ENCODE data around the gene HSP90AB1. TPM values are rescaled to one million over a fixed set of nuclear protein-coding genes. Genes with fewer than 3 reads are reported as not detected.

HSP90AB1 gene
- total and polyA plus RNA-seq, 9 of the 15 experiments (the other 6 are each of a cell fraction or from before 2014, with no cell fraction given) = 1,780 to 3,358 (median 2,262) TPM

GRCh38 chr6:44265007-44265721 lies 18.3 kb downstream of the HSP90AB1 start, which contains the start of gene NFKBIE (continued):
- peak; percentile 21; the same call in 1 of the 2 replicates for TF ChIP-seq RREB1 (CRISPR knock-in tag; IDR thresholded peaks at IDR 0.05)
- TF ChIP-seq ZBTB9 (CRISPR knock-in tag; IDR thresholded peaks at IDR 0.05) = peak; percentile 49; the same call in 1 of the 2 replicates
- 0 out of 2 replicates have a peak, but pooled peaks have one; percentile 41 for TF ChIP-seq BCOR (IDR thresholded peaks at IDR 0.05)
- no peak for TF ChIP-seq OTX1 (CRISPR knock-in tag; IDR thresholded peaks at IDR 0.05)
- peak in 2 of 3 experiments; percentile 31 to 36 for TF ChIP-seq YY1 (IDR thresholded peaks at IDR 0.05; ENCODE audit: borderline replicate concordance in 1 of 3, control insufficient read depth in 1 of 3, extremely low read depth in 1 of 3, insufficient read depth in 3 of 3, insufficient read length in 1 of 3, insufficient replicate concordance in 2 of 3, low read depth in 1 of 3, low read length in 2 of 3)
- TF ChIP-seq CCNT2 (IDR thresholded peaks at IDR 0.05; ENCODE audit: borderline replicate concordance, extremely low read depth, insufficient read length, low read depth, low read length) = peak; percentile 78
- TF ChIP-seq TEAD2 (tag; IDR thresholded peaks at IDR 0.05) = no peak
- no peak for TF ChIP-seq MTA2 (IDR thresholded peaks at IDR 0.05; ENCODE audit: low read depth)
- TF ChIP-seq NR4A1 (CRISPR knock-in tag; IDR thresholded peaks at IDR 0.05) = no peak
- TF ChIP-seq NR4A1 (tag; IDR thresholded peaks at IDR 0.05) = 0 out of 2 replicates have a peak, but pooled peaks have one; percentile 22
- no peak for TF ChIP-seq SRF (CRISPR knock-in tag; IDR thresholded peaks at IDR 0.05)
- TF ChIP-seq EP400 (IDR thresholded peaks at IDR 0.05) = peak; percentile 41; the same call in 1 of the 2 replicates
- peak; percentile 57; the same call in 1 of the 2 replicates for TF ChIP-seq STAG1 (CRISPR knock-in tag; IDR thresholded peaks at IDR 0.05; ENCODE audit: borderline replicate concordance)
- no peak for TF ChIP-seq FOXO4 (CRISPR knock-in tag; IDR thresholded peaks at IDR 0.05)
- no peak for TF ChIP-seq ZFP30 (CRISPR knock-in tag; IDR thresholded peaks at IDR 0.05; ENCODE audit: borderline replicate concordance)
- peak; percentile 76 to 81; a peak in 3 of 4 replicates for TF ChIP-seq SIN3A (IDR thresholded peaks at IDR 0.05; ENCODE audit: borderline replicate concordance in 2 of 2, control insufficient read depth in 1 of 2, low read depth in 2 of 2, low read length in 2 of 2)

All from K562 (cell line).